CD14-positive monocyte (primary cell): ENCODE results near the gene SLC2A9. TPM values are rescaled to one million over a fixed set of nuclear protein-coding genes. Genes with fewer than 3 reads are reported as not detected.

Experiments used
- DNase-seq, 3 donors: peaks; one replicate each; pipeline ENCODE4 v3.0.0-alpha.2; 2011 to 2022
- H2AFZ ChIP-seq: 2 replicates; pipeline ENCODE4 v1.6.0; 2012; ENCODE audit warnings: mild to moderate bottlenecking, low read depth, low read length, inconsistent platforms; ENCODE audit not compliant: insufficient read depth, poor library complexity, severe bottlenecking
- H3K27ac ChIP-seq, 2 donors: 1 replicate in 1 of 2; 2 replicates in 1 of 2; pipeline ENCODE4 v1.5.1; 2012 to 2013; ENCODE audit warnings: low read length in 2 of 2, control low read depth in 1 of 2, inconsistent platforms in 1 of 2, low read depth in 1 of 2, mild to moderate bottlenecking in 1 of 2
- H3K27me3 ChIP-seq, 2 donors: one replicate each; pipeline versions ENCODE4 v1.6.0 to v1.6.1; 2011 to 2013; ENCODE audit warnings: low read length in 2 of 2; ENCODE audit not compliant: control insufficient read depth in 2 of 2, insufficient read depth in 2 of 2
- H3K36me3 ChIP-seq, 2 donors: replicated peaks in 1 of 2; 1 replicate in 1 of 2; 2 replicates in 1 of 2; pipeline versions ENCODE4 v1.5.1 to v1.6.1; 2012 to 2013; ENCODE audit warnings: low read length in 2 of 2, control low read depth in 1 of 2, inconsistent platforms in 1 of 2, mild to moderate bottlenecking in 1 of 2; ENCODE audit not compliant: insufficient read depth in 2 of 2, control insufficient read depth in 1 of 2
- H3K4me1 ChIP-seq, 2 donors: 1 replicate in 1 of 2; 2 replicates in 1 of 2; pipeline versions ENCODE4 v1.5.1 to v1.6.1; 2012 to 2013; ENCODE audit warnings: low read length in 2 of 2, control low read depth in 1 of 2, inconsistent platforms in 1 of 2, mild to moderate bottlenecking in 1 of 2, moderate library complexity in 1 of 2; ENCODE audit not compliant: insufficient read depth in 2 of 2, control insufficient read depth in 1 of 2
- H3K4me2 ChIP-seq: replicated peaks from 2 replicates; pipeline ENCODE3; 2012; ENCODE audit warnings: low read length, moderate library complexity, mild to moderate bottlenecking; ENCODE audit not compliant: poor library complexity, severe bottlenecking; ENCODE audit errors: extremely low read depth
- H3K4me3 ChIP-seq, 3 experiments: fragments of 200-600 bp in 1 of 3; sonication (generic) in 1 of 3; replicated peaks in 1 of 3; 1 replicate in 2 of 3; 2 replicates in 1 of 3; pipeline ENCODE4 v1.5.1; 2011 to 2013; ENCODE audit warnings: low read length in 3 of 3, mild to moderate bottlenecking in 3 of 3, control low read depth in 2 of 3, low read depth in 2 of 3, inconsistent platforms in 1 of 3, moderate library complexity in 1 of 3
- H3K79me2 ChIP-seq: 2 replicates; pipeline ENCODE4 v1.6.0; 2012; ENCODE audit warnings: mild to moderate bottlenecking, control low read depth, inconsistent platforms, low read length, moderate library complexity; ENCODE audit not compliant: insufficient read depth
- H3K9ac ChIP-seq: 2 replicates; pipeline ENCODE4 v1.6.0; 2017; ENCODE audit warnings: low read length, mild to moderate bottlenecking; ENCODE audit not compliant: insufficient read depth, poor library complexity, severe bottlenecking
- H3K9me3 ChIP-seq, 2 donors: replicated peaks in 1 of 2; 1 replicate in 1 of 2; 2 replicates in 1 of 2; pipeline versions ENCODE4 v1.5.1 to v1.6.1; 2012 to 2013; ENCODE audit warnings: low read length in 2 of 2, control low read depth in 1 of 2; ENCODE audit not compliant: control insufficient read depth in 1 of 2, insufficient read depth in 1 of 2
- H4K20me1 ChIP-seq: 2 replicates; pipeline ENCODE4 v1.6.0; 2012; ENCODE audit warnings: mild to moderate bottlenecking, low read length, control low read depth, moderate library complexity; ENCODE audit not compliant: insufficient read depth
- H3K27ac Mint-ChIP-seq, 7 donors: one replicate each; pipeline ENCODE4 v1.8.0; 2020; ENCODE audit warnings: mild to moderate bottlenecking in 7 of 7, mixed read lengths in 7 of 7, moderate library complexity in 6 of 7, inconsistent platforms in 2 of 7
- H3K27me3 Mint-ChIP-seq, 3 donors: one replicate each; pipeline ENCODE4 v1.8.0; 2021 to 2022; ENCODE audit warnings: low read depth in 3 of 3, mild to moderate bottlenecking in 3 of 3, mixed read lengths in 3 of 3, moderate library complexity in 3 of 3, inconsistent platforms in 1 of 3
- H3K36me3 Mint-ChIP-seq, 2 donors: one replicate each; pipeline ENCODE4 v1.8.0; 2020; ENCODE audit warnings: mixed read lengths in 2 of 2, inconsistent platforms in 1 of 2, mild to moderate bottlenecking in 1 of 2
- H3K4me1 Mint-ChIP-seq: one replicate; pipeline ENCODE4 v1.8.0; 2020; ENCODE audit warnings: mild to moderate bottlenecking, mixed read lengths
- H3K4me3 Mint-ChIP-seq, 2 donors: one replicate each; pipeline ENCODE4 v1.8.0; 2020; ENCODE audit warnings: mild to moderate bottlenecking in 2 of 2, mixed read lengths in 2 of 2, moderate library complexity in 1 of 2
- H3K9me3 Mint-ChIP-seq, 7 donors: one replicate each; pipeline ENCODE4 v1.8.0; 2020 to 2022; ENCODE audit warnings: mixed read lengths in 7 of 7, mild to moderate bottlenecking in 6 of 7, moderate library complexity in 6 of 7, inconsistent platforms in 2 of 7
- WGBS: methylation state at CpG from one replicate; pipeline ENCODE4 v1.1.5; 2013; ENCODE audit warnings: missing lambda C conversion rate; ENCODE audit not compliant: insufficient coverage; 5-methylcytosine and 5-hydroxymethylcytosine counted together
- intact Hi-C, 2 donors: fragments of 100-400 bp; cut with micrococcal nuclease; formaldehyde crosslinking; loops; one replicate each; pipeline versions ENCODE4 v1.15.0 to v1.15.1; 2023
- polyA plus RNA-seq, 3 donors: library from polyadenylated mRNA; depleted of rRNA in 1 of 3; unstranded in 2 of 3; stranded (reverse) in 1 of 3; fragments of 300-500 nt in 2 of 3; fragments of >200 nt in 1 of 3; fragmentation: Illumina TruSeq in 2 of 3; gene quantifications; 1 replicate in 2 of 3; 2 replicates in 1 of 3; pipeline ENCODE4 v1.2.3, GENCODE V29; 2012 to 2021
- TF ChIP-seq, protein P1 (sequence below): fragments of 200-600 bp; IDR thresholded peaks from one replicate; pipeline ENCODE4 v1.8.0; 2022; ENCODE audit warnings: antibody characterized with exemption, mild to moderate bottlenecking

SLC2A9 gene
- polyA plus RNA-seq, 3 donors: 27.3 to 38.6 (median 34.7) TPM

DNA sequence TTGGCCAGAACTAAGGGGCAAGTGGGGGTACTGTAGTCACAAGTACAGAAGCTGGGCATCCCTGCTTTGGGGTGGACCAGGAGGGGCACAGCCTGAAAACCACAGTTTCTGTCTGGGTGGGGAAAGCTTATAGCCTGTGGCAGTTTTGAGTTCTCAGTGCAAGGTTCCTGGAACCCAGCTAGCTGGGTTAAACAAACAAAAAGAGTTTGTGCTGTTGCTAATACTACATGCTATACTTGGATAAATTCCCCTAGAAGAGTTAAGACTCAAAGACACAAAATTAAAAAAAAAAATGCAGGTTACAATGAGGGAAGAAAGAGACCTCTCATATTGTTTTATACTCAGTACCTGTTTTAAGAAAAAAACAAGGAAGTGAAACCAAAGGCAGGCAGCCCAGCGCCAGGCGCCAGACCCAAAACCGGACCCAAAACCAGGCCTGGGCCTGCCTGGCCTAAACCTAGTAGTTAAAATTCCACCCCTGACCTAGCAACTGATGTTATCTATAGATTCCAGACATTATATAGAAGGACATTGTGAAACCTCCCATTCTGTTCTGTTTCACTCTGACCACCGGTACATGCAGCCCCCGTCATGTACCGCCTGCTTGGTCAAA, 50.8 kb downstream of the SLC2A9 start:
- Mint-ChIP-seq H3K27ac (peak overlapping the region in 3 of 7 donors; percentile 8 to 72 (median 42)), H3K4me1 (peaks cover 3% of the 10 kb centered on the region), H3K27me3 (no peaks in the 10 kb centered on the region), H3K36me3 (peaks cover 60 to 81% of the 10 kb centered on the region in 2 donors), H3K4me3 (no peak overlapping the region), H3K9me3 (peaks cover 0 to 7% (median 2%) of the 10 kb centered on the region in 7 donors)
- peaks cover 0 to 4% of the 10 kb centered on the region in 2 donors for H3K9me3 ChIP-seq
- no peak overlapping the region for H3K4me3 ChIP-seq
- H3K27ac ChIP-seq: no peak overlapping the region
- no peak for DNase-seq
- peaks cover 7% of the 10 kb centered on the region for H4K20me1 ChIP-seq
- no peaks in the 10 kb centered on the region for H3K79me2 ChIP-seq
- peaks cover 47 to 75% of the 10 kb centered on the region in 2 donors for H3K36me3 ChIP-seq
- WGBS: 96% methylated on average over 3 of the region's 6 CpGs
- TF ChIP-seq, protein P1, sequence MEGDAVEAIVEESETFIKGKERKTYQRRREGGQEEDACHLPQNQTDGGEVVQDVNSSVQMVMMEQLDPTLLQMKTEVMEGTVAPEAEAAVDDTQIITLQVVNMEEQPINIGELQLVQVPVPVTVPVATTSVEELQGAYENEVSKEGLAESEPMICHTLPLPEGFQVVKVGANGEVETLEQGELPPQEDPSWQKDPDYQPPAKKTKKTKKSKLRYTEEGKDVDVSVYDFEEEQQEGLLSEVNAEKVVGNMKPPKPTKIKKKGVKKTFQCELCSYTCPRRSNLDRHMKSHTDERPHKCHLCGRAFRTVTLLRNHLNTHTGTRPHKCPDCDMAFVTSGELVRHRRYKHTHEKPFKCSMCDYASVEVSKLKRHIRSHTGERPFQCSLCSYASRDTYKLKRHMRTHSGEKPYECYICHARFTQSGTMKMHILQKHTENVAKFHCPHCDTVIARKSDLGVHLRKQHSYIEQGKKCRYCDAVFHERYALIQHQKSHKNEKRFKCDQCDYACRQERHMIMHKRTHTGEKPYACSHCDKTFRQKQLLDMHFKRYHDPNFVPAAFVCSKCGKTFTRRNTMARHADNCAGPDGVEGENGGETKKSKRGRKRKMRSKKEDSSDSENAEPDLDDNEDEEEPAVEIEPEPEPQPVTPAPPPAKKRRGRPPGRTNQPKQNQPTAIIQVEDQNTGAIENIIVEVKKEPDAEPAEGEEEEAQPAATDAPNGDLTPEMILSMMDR: no peak
- no peaks in the 10 kb centered on the region for H3K27me3 ChIP-seq
- no peaks in the 10 kb centered on the region for H3K4me1 ChIP-seq
- no peak overlapping the region for H3K4me2 ChIP-seq
- no peak overlapping the region for H2AFZ ChIP-seq
- intact Hi-C loops: no loop called here
- no peak overlapping the region for H3K9ac ChIP-seq

DNA sequence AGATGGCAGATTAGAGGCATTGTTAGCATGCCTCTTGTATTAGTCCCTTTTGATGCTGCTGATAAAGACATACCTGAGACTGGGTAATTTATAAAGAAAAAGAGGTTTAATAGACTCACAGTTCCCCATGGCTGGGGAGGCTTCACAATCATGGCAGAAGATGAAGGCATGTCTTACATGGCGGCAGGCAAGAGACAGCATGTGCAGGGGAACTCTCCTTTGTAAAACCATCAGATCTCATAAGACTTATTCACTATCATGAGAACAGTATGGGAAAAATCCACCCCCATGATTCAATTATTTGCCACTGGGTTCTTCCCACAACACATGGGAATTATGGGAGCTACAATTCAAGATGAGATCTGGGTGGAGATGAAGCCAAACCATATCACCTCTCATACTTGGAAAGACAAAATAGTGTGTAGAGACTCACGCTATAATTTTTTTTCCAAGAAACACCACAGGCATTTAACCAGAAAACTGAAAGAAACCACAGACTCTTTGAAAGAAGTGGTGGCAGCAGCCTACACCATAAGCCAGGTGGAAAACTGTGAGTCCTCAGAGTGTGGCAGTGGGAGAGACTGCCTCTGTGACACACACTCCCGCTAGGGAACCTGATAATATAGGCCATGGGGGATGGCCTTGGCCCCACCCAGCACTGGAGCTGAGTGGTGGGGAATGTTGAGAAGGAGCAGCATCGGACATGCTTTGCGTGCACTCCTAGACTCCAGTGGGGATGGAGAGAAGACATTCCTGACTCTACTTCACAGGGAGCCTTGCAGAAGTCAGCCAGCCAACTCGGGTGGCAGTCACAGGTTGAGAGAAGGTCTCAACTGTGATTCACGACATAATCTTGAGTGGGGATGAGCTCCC, 51.5 kb downstream of the SLC2A9 start:
- no peak overlapping the region for H3K27ac ChIP-seq
- no peaks in the 10 kb centered on the region for H3K27me3 ChIP-seq
- Mint-ChIP-seq H3K36me3 (peaks cover 55 to 79% of the 10 kb centered on the region in 2 donors), H3K4me1 (peaks cover 3% of the 10 kb centered on the region), H3K9me3 (peaks cover 0 to 7% (median 2%) of the 10 kb centered on the region in 7 donors), H3K27me3 (no peaks in the 10 kb centered on the region), H3K4me3 (no peak overlapping the region), H3K27ac (peak overlapping the region in 1 of 7 donors; percentile 72)
- peaks cover 0 to 4% of the 10 kb centered on the region in 2 donors for H3K9me3 ChIP-seq
- 96% methylated on average over 5 of the region's 7 CpGs for WGBS
- no peak overlapping the region for H3K4me2 ChIP-seq
- H4K20me1 ChIP-seq: peaks cover 7% of the 10 kb centered on the region
- DNase-seq: no peak
- no peak overlapping the region for H2AFZ ChIP-seq
- no peaks in the 10 kb centered on the region for H3K4me1 ChIP-seq
- TF ChIP-seq, protein P1: no peak
- no peak overlapping the region for H3K9ac ChIP-seq
- H3K79me2 ChIP-seq: no peaks in the 10 kb centered on the region
- peaks cover 52 to 75% of the 10 kb centered on the region in 2 donors for H3K36me3 ChIP-seq
- no peak overlapping the region for H3K4me3 ChIP-seq
- intact Hi-C loops: no loop called here
